ENCODE measurements around the gene PRKCA.
A peak's percentile ranks its signal among the peaks of the same experiment; 100 is the strongest.

Gene PRKCA

GRCh38 chr17:66494023-66494803 lies 191.8 kb downstream of the PRKCA start:
- TF ChIP-seq, protein P1, sequence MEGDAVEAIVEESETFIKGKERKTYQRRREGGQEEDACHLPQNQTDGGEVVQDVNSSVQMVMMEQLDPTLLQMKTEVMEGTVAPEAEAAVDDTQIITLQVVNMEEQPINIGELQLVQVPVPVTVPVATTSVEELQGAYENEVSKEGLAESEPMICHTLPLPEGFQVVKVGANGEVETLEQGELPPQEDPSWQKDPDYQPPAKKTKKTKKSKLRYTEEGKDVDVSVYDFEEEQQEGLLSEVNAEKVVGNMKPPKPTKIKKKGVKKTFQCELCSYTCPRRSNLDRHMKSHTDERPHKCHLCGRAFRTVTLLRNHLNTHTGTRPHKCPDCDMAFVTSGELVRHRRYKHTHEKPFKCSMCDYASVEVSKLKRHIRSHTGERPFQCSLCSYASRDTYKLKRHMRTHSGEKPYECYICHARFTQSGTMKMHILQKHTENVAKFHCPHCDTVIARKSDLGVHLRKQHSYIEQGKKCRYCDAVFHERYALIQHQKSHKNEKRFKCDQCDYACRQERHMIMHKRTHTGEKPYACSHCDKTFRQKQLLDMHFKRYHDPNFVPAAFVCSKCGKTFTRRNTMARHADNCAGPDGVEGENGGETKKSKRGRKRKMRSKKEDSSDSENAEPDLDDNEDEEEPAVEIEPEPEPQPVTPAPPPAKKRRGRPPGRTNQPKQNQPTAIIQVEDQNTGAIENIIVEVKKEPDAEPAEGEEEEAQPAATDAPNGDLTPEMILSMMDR (conservative IDR thresholded peaks at IDR 0.05; ENCODE audit: low read depth, low read length) = no peak
- H3K4me3 ChIP-seq (ENCODE audit: low read length) = no peak overlapping the region
- no peak for DNase-seq (ENCODE audit: low read depth)

DNA sequence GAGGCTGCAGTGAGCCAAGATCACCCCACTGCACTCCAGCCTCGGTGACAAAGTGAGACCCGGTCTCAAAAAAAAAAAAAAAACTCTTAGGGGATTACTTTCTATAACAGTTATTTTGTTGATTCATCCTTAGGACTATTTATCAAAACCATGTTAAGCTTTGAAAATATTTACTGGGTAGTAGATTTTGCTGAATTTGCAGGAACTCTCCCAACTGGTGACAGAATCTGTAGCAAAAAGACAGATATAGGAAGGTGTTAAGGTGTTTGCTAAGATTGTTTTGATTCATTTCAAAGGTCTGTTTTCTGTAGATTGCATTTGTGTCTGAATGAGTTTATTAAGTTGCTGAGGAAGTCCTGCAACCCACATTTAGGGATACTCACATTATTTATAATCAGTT lies 192.6 kb downstream of the PRKCA start:
- no peak for DNase-seq (ENCODE audit: low read depth)
- H3K4me3 ChIP-seq (ENCODE audit: low read length) = no peak overlapping the region
- TF ChIP-seq, protein P1 (conservative IDR thresholded peaks at IDR 0.05; ENCODE audit: low read depth, low read length) = no peak

DNA sequence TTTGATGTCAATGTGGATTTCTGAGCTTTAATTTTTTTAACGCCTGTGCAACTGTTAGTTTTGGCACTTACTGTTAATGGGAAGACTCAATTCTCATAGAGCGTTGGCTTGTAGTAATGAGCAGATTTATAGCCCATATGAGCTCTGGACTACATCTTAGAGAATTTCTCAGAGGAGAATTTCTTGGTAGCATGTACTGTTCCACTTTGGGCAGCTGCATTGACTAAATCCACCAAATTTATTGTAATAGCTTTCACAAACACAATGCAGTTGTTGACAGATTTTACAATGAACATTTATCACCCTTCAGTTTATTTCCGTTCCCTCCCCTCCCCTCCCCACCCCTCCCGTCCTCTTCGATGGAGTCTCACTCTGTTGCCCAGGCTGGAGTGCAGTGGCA lies 193.9 kb downstream of the PRKCA start:
- TF ChIP-seq, protein P1 (conservative IDR thresholded peaks at IDR 0.05; ENCODE audit: low read depth, low read length) = no peak
- H3K4me3 ChIP-seq (ENCODE audit: low read length) = no peak overlapping the region
- DNase-seq (ENCODE audit: low read depth) = no peak

DNA sequence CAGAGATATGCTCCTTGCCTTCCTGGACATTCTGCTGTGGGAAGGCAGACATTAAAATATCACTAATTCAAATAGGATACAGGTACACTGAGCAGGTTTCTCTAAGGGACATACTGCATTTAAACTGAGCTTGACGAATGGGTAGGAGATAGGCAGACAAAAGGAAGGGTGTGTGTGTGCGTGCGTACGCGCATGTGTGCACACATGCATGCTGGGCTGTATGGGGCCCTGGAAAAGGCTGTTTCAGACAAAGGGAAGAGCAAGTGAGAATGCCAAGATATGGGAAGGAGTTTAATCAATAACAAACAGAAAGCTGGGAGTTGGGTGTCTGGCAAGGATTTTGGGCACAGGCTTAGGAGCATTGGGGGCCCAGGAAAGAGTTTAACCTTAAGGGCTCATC lies 196.2 kb downstream of the PRKCA start:
- TF ChIP-seq, protein P1 (conservative IDR thresholded peaks at IDR 0.05; ENCODE audit: low read depth, low read length) = no peak
- DNase-seq (ENCODE audit: low read depth) = no peak
- no peak overlapping the region for H3K4me3 ChIP-seq (ENCODE audit: low read length)

- no peak for DNase-seq (ENCODE audit: low read depth)
- H3K4me3 ChIP-seq (ENCODE audit: low read length) = no peak overlapping the region
- TF ChIP-seq, protein P1 (conservative IDR thresholded peaks at IDR 0.05; ENCODE audit: low read depth, low read length) = no peak
Observed at GRCh38 chr17:66506641-66507040, 204.2 kb downstream of the PRKCA start.

GRCh38 chr17:66507103-66507923 lies 204.9 kb downstream of the PRKCA start:
- H3K4me3 ChIP-seq (ENCODE audit: low read length) = no peak overlapping the region
- DNase-seq (ENCODE audit: low read depth) = peak; percentile 88
- TF ChIP-seq, protein P1 (conservative IDR thresholded peaks at IDR 0.05; ENCODE audit: low read depth, low read length) = no peak

Data from retinal pigment epithelial cell (primary cell).